Putamen (tissue), 1 donor: ENCODE data around the gene CNPY2.
A peak's percentile ranks its signal among the peaks of the same experiment; 100 is the strongest.
"Not testable (repeated sequence)": the region's sequence is repeated elsewhere in the genome, so short reads cannot be mapped to it uniquely, and the experiment has no call there.

Source experiments
- DNase-seq: peaks from one replicate; pipeline ENCODE4 v3.0.0-alpha.2; 2016; ENCODE audit warnings: low spot score

The CNPY2 gene

DNA sequence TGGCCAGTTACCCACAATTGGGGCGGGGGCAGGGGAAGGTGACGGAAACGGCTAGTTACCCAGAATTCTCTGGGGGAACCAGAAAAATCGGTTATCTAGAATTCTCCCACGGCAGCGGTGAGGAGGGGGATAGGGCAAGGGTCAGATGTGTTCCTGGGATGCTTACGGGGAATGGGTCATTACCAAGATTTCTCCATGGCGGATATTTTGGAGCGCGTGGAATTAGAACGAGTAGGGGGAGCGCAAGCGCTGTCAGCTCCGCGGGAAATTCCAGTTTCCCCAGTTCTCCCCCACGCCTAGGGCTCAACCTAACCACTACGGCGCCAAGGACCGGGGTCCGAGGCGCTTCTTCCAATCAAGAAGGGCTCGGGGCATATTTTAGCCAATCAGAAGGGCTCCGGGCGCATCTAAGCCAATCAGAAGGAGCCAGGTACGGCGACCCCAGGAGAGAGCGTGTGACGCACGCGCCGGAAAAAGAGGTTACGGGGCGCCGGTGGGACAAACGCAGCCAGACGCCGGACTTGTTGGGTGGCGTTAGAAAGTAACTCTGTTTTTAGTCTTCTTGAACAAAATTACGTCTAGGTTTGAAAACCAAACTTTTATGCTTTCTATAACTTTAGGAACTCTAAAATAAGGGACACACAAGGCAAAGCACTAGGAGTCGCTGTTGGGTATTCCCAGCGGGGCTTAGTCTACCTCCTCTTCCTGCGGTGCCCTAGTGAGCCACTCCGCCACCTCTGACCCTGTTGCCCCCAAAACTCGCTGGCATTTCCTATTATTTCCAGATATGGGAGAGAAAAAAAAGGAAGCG is 18.1 kb upstream of the CNPY2 start, which contains the start of gene PAN2:
Gene PAN2 (minus strand): TSS at position 322 of the 811 bp plus-strand sequence. CDS start 906 bp downstream, outside the sequence.
- DNase-seq, result peak; percentile 98

DNA sequence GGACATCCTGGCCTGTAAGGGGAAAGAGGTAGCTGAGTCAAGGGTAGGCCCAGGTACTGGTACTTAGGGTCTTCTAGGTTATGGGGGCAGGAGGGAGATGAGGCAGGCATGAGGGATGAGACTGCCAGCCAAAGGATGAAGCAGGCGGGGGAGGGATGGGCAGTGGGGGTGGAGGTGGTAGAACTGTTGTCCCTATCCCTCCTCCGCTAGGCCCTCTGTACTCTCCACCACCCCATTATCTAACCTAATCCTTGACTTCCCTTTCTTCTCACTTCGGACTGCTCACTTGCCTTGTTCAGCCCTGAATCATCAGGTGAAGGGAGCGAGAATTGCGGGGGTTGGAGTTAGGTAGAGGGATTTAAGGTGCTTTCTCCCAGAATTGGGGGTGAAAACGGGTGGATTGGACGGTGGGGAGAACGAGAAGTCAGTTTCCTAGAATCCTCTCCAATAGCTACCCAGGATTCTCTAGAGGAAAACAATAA is 17.4 kb upstream of the CNPY2 start:
- DNase-seq, result no peak

DNA sequence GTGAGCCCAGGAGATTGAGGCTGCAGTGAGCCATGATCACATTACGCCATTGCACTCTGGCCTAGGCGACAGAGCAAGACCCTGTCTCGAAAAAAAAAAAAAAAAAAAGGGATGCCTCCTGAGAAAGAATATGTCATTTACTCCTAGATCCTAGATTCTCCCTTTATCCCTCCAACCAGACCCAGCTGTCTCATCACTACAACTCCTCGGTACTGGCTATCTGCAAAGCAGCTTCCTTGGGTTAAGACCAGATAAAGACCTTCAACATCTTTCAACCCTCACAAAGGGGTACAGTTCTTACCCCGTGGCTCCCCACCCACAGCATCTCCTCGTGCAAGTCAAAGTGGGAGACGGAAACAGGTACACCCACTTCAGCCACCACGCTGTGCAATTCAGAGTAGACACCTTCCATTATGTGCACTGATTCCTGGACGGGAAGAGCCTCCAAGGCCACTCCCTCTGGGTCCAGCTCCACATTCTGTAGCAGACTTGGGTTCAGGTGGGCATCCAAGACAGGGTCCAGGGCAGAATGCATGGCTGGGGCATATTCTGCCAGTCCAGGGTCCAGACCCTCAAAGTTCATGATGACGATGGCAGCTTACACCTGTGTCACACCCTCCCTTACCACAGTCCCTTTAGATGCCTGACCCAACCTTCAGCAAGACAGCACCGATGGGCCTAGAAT is 16.9 kb upstream of the CNPY2 start:
- no peak for DNase-seq

DNA sequence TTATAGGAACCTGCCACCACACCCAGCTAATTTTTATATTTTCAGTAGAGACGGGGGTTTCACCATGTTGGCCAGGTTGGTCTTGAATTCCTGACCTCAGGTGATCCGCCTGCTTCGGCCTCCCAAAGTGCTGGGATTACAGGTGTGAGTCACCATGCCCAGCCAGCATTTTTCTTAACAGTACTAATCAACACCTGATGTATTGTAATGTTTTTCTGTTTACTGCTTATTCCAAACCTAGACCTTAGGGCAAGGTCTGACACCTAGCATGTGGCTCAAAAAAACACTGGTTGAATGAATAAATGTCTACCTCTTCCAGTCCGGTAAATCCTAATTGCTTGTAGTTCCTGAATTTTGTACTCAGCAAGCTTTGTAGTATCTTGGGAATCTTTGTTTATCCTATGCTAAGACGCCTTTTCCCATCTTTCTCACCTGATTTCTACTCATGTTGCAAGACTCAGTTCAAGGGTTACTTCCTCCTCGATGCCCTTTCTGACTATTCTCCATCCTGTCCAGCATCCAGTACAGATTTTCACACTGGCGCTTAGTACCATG is 15.2 kb upstream of the CNPY2 start:
- DNase-seq, result no peak

DNA sequence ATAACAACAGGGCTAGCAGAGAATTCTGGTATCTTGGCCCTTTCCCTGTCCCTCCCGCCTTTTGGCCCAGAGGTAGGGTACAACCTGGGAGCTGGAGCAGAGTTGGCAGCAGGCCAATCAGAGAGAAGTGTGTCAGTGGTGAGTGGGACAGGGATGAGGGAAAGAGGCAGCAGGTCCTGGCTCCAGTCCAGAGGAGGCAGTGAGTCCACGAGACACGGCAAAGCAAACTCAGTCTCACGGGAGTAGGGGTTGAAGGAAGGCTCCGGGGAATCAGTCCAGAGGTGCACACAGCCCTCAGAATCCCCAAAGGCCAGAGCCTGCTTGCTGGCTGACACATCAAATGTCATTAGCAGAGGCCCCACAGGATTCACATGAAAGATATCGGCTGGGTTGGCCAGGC is 10.7 kb upstream of the CNPY2 start:
- no peak for DNase-seq

DNA sequence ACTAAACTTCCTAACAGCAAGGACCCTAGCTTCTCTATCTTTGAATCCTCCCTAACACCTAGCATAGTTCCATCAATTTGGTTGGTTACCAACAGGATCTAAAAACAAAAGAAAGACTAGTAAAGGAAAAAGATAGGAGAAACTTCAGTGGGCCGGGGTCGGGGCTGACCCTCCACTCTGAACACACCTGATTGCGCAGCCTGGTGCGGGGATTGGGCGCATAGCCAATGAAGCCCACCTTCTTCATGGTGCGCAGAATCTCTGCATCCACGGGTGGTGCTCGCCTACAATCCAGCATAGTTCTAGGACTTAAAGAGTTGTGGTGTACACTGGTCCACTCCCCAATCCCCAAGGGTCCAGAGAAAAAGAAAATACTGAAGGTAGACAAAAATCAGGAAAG is 10.3 kb upstream of the CNPY2 start:
- DNase-seq, result no peak

DNA sequence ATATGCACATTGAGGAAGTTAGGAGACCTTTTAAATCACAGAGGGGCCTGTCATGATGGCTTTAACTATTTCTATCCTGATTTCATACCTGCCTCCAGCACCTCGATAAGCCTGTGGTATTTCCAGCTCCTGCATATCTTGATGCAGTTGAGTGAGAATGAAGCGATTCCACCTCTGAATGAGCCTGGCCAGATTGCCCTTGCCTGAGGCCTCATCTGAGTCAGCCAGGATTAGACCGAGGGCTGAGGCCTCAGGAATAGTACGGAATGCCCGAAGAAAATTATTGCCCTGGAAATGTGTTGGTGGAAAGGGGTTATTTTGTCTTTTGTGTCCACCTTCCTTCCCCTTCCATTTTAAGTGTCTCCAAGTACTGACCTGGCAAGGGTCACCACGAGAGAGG is 8.4 kb upstream of the CNPY2 start:
- DNase-seq, result no peak

DNA sequence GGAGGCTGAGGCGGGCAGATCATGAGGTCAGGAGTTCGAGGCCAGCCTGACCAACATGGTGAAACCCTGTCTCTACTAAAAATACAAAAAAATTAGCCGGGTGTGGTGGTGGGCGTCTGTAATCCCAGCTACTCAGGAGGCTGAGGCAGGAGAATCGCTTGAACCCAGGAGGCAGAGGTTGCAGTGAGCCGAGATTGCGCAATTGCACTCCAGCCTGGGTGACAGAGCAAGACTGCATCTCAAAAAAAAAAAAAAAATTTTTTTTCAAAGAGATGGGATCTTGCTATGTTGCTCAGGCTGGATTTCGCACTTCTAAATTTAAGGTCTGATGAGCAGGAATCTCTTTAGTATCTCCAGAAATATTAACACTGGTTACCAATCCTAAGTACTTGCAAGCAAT is 5.8 kb upstream of the CNPY2 start:
- DNase-seq, result not testable (repeated sequence)

DNA sequence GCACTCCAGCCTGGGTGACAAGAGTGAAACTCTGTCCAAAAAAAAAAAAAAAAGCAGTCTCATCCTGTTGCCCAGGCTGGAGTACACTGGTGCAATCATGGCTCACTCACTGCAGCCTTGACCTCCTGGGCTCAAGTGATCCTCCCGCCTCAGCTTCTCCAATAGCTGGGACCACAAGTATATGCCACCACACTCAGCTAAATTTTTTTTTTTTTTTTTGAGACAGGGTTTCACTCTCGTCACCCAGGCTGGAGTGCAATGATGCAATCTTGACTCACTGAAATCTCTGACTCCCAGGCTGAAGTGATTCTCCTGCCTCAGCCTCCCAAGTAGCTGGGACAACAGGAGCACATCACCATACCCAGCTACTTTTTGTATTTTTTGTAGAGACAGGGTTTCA is 5.2 kb upstream of the CNPY2 start:
- no peak for DNase-seq

DNA sequence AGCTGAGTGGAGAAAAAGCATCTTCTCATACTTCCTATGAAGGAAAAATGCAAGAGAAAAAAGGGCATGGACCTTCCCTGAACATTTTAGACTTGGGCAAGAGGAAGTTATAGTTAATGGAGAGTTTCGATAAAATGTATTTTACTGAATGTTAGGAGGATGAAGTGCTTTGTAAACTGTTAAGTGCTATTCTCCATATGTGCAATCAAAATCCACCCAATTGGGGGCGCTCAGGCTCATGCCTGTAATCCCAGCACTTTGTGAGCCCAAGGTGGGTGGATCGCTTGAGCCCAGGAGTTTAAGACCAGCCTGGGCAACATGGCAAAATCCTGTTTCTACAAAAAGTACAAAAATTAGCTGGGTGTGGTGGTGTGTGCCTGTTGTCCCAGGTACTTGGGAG is 1.9 kb upstream of the CNPY2 start:
- DNase-seq, result no peak

DNA sequence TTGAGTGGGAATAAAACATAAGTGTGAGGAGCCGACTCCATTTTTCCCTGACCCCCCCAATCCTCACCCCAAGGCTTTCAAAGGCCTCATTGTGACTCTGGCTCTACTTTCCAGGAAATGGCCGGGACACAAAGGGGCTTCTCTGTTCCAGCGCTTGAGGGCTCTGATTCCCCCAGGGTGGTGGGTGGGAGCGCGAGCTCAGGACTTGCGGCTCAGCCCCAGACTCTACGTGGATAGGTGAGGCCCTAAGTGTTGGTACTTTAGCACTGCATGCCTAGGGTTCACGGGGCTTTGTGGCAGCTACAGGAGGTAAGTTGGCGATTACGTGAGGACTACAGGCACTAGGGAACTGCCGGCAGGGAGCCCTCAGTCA is 553 bp downstream of the CNPY2 start:
- peak; percentile 71 for DNase-seq

DNA sequence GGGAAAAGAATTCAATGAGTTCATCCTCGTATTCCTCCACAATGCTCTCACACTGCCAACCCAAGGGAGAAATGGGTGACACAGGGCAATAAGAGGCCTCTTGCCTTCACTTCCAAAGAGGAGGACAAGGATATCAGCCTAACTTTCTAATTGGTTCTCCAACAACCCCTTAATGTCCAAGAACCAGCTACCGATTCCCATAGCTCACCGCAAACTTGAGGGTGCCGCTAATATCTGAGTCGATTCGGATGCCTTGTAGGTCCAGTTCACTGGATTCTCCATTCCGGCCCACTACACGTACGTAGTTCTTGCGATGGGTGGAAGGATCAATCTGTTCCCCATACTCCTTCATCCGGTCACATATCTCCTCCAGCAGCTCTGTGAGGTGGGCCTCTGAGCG is 4.8 kb downstream of the CNPY2 start:
- no peak for DNase-seq

DNA sequence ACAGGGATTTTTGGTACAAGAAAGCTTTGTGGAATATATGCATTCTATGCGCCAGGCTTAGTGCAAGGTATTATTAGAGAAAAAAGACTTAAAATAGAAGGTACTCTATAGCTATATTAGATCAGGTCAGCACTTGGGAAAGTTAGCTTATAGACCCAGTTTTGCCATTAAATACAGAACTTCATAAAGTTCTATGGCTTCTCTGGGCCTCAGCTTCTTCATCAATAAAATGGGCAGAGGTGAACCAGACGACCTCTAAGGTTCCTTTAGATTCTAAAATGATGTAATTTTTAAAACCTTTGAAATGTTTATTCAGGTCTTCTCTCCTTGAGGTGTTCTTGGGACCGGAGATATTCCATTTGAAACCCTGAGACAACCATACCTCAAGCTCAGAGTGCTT is 7.1 kb downstream of the CNPY2 start:
- no peak for DNase-seq

DNA sequence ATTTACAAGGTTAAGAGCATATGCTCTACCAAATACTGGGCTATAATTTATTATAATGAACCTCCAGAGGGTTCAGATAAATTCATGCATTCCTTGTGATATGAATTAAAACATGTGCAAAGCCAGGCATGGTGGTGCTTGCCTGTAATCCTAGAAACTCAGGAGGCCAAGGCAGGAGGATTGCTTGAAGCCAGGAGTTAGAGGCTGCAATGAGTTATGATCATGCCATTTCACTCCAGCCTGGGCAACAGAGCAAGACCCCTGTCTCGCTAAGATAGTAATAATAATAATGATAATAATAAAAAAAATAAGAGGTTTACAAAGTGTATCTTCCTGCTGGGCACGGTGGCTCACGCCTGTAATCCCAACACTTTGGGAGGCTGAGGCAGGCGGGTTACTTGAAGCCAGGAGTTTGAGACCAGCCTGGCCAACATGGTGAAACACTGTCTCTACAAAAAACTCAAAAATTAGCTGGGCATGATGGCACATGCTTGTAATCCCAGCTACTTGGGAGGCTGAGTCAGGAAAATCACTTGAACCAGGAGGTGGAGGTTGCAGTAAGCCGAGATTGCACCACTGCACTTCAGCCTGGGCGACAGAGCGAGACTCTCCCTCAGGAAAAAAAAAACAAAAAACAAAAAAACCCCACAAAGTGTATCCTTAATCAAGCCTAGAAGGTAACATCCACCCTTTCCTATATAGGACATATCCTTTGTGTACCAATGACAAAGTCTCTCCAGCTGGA is 8.4 kb downstream of the CNPY2 start:
- no peak for DNase-seq

DNA sequence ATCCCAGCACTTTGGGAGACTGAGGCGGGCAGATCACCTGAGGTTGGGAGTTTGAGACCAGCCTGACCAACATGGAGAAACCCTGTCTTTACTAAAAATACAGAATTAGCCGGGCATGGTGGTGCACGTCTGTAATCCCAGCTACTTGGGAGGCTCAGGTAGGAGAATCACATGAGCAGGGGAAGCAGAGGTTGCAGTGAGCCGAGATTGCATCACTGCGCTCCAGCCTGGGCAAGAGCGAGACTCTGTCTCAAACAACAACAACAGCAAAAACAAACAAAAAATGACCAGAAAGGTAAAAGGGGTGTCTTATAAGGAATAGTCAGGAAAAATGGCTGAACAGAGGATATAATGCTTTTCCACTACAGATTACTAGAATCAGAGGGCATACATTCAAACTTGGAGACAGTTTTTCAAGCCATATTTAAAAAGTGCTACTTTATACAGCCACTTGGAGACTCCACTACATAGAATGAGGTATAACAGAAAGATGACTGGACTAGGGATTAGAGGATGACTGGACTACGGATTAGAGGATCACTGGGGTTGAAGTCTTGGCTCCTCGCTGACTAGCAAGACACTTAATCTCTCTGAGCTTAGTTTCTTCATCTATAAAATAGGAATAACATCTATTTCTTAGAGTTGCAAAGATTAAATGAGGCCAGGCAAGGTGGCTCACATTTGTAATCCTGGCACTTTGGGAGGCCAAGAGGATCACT is 10.8 kb downstream of the CNPY2 start:
- DNase-seq, result no peak

DNA sequence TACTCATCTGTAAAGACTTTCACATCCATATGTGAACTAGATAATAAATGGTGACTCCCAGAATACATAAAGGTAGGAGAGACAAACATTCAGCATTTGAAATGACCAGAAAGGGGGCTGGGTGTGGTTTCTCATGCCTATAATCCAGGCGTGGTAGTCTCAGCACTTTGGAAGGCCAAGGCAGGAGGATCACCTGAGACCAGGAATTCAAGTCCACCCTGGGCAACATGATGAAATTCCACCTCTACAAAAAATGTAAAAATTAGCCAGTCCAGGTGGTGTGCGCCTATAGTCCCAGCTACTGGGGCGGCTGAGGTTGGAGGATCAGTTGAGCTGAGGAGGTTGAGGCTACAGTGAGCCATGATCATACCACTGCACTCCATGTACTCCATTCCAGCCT is 11.5 kb downstream of the CNPY2 start:
- DNase-seq, result no peak

DNA sequence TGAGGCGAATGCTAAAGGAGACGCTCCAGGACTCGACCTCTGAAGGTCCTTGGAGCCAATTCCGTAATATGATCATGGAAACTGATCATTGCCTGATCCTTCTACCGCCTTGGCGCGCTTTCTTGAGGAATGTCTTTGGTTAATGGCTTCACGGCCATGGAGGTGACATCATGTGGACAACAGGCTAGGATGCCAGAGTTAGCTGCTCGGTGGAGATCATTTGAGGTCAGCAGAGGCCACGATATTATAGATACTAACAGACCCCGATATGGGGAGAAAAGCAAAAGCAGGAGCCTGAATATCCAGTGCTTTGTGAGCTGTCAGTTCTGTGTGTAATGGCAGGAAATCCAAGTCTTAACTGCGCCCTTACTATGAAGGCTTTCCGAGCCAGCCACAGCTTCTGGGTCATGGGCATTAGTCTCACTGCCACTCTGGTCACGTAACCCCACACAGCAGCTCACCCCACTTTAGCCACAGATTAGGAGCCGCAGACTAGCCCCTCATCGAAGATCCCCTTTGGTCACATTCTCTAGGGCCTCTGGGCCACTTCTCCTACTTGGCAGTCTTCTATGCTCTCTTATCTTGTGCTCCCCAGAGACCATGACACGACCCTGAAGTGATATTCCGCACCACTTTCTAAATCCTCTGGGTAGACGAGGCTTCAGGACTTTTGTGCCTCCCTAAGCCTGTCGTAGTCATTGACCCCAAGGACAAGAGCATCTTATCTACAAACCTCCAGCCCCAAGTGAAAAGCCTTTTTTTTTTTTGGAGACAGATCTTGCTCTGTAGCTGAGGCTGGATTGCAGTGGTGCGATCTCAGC is 14.9 kb downstream of the CNPY2 start:
- DNase-seq, result no peak

DNA sequence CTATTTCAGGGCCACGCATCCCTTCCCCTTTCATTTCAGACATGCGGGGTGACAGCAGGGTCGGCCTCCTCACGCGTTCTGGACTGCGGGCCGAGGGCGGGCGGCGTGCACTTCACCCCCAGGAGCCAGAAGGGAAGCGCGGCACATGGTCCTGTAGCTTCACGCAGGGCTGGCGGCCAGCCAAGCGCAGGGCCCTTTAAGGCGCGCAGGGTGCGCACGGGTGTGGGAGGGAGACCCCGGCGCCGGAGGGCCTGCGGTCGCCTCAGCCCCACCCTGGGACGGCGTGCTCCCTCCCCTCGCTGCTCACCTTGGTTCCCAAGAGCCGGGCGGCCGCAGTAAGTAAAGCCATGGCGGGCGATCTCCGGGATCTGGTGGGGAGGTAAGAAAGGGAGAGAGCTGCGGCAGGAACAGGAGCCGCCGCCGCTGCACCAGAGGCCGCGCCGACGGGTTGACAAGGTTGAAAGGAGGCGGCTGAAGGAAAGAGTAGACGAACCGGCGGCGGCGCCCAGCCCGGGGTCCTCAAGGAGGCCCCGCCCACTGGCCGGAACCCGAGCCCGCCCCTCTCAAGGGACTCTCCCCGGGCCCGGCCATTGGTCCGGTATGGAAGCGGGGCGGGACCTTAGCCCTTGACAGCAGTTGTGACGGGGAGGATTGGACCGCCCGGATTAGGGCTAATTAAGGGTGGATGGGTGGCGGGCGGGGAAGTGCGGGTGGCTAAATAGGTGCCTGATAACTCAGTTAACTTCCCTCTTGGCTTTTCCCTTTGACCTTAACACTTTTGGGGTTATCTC is 15.7 kb downstream of the CNPY2 start, which contains the start of gene CS:
Gene CS (minus strand): TSS at position 478 of the 791 bp plus-strand sequence. CDS start 129 bp downstream, at position 349.
- peak; percentile 98 for DNase-seq

DNA sequence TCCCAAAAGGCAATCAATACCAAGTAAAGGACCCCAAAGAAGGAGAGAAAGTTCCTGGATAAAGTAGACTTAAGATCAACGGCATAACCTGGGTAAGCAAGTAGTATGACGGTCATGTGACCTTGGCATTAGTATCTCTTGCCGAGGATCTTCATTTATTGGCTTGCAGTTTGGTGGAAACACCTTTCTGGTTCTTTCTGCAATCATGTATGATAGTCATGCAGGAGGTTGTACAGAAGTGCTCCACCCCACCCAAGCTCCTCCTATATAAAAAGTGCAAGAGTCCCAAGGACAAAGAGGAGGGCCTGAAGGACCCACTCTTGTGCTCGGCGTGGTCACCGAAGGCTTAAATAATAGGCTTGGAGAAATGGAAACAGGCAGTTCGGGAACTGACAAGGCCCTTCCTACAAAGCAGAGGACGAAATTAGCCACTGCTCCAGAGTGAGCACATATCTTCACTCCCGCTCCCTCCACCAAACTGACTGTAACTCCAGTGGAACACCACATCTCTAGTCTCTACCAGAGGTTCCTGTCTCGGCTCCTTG is 16.4 kb downstream of the CNPY2 start:
- DNase-seq, result no peak

DNA sequence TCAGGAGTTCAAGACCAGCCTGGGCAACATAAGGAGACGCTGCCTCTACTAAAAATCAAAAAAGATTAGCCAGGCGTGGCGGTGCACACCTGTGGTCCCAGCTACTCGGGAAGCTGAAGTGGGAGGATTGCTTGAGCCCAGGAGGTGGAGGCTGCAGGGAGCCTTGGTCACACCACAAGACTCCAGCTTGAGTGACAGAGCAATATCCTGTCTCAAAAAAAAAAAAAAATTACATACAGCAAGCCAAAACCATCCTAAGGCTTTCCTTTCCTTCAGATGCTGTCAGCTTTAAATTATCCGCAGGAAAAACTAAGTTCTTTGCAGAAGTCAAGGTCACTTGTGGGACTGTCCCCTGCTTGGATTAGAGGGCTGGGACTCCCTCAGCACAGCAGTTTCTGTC is 17.0 kb downstream of the CNPY2 start:
- no peak for DNase-seq
